Trophoblast cell (in vitro differentiated cells and primary cell): ENCODE results near the gene DDX53.

Experiments
- DNase-seq, 2 donors: peaks; one replicate each; pipeline ENCODE4 v3.0.0-alpha.2; 2016
- H2AFZ ChIP-seq: 2 replicates; pipeline ENCODE4 v1.6.1; 2013; ENCODE audit warnings: low read length, moderate library complexity, mild to moderate bottlenecking; ENCODE audit not compliant: insufficient read depth, poor library complexity
- H2AK5ac ChIP-seq: 2 replicates; pipeline ENCODE4 v1.6.1; 2013; ENCODE audit warnings: mild to moderate bottlenecking, low read length
- H2BK120ac ChIP-seq: 2 replicates; pipeline ENCODE4 v1.6.1; 2013; ENCODE audit warnings: low read length, mild to moderate bottlenecking, moderate library complexity; ENCODE audit not compliant: insufficient read depth, poor library complexity
- H2BK12ac ChIP-seq: 2 replicates; pipeline ENCODE4 v1.6.1; 2013; ENCODE audit warnings: mild to moderate bottlenecking, low read length, moderate library complexity
- H2BK5ac ChIP-seq: 2 replicates; pipeline ENCODE4 v1.6.1; 2013; ENCODE audit warnings: low read length, low read depth, moderate library complexity, mild to moderate bottlenecking; ENCODE audit not compliant: poor library complexity
- H3K14ac ChIP-seq: 2 replicates; pipeline ENCODE4 v1.6.1; 2013; ENCODE audit warnings: mild to moderate bottlenecking, low read length
- H3K18ac ChIP-seq: 2 replicates; pipeline ENCODE4 v1.6.1; 2013; ENCODE audit warnings: mild to moderate bottlenecking, low read length
- H3K23ac ChIP-seq: 2 replicates; pipeline ENCODE4 v1.6.1; 2013; ENCODE audit warnings: low read length
- H3K27ac ChIP-seq: 2 replicates; pipeline ENCODE4 v1.5.1; 2013; ENCODE audit warnings: low read depth, mild to moderate bottlenecking, inconsistent platforms, low read length, moderate library complexity
- H3K27me3 ChIP-seq: 2 replicates; pipeline ENCODE4 v1.6.1; 2013; ENCODE audit warnings: inconsistent platforms, mild to moderate bottlenecking, low read length, moderate library complexity; ENCODE audit not compliant: insufficient read depth
- H3K36me3 ChIP-seq, 2 experiments: 1 replicate in 1 of 2; 2 replicates in 1 of 2; pipeline ENCODE4 v1.6.1; 2013; ENCODE audit warnings: low read length in 2 of 2, mild to moderate bottlenecking in 2 of 2, moderate library complexity in 1 of 2; ENCODE audit not compliant: insufficient read depth in 2 of 2, control insufficient read depth in 1 of 2
- H3K4ac ChIP-seq: 2 replicates; pipeline ENCODE4 v1.6.1; 2013; ENCODE audit warnings: low read depth, mild to moderate bottlenecking, low read length, moderate library complexity
- H3K4me1 ChIP-seq, 2 experiments: 1 replicate in 1 of 2; 2 replicates in 1 of 2; pipeline ENCODE4 v1.6.1; 2013; ENCODE audit warnings: low read length in 2 of 2, mild to moderate bottlenecking in 2 of 2, moderate library complexity in 1 of 2; ENCODE audit not compliant: insufficient read depth in 2 of 2, control insufficient read depth in 1 of 2
- H3K4me2 ChIP-seq: 2 replicates; pipeline ENCODE4 v1.6.1; 2013; ENCODE audit warnings: inconsistent platforms, mild to moderate bottlenecking, low read length, moderate library complexity
- H3K4me3 ChIP-seq: 2 replicates; pipeline ENCODE4 v1.5.1; 2013; ENCODE audit warnings: mild to moderate bottlenecking, low read depth, low read length, inconsistent platforms
- H3K79me1 ChIP-seq: one replicate; pipeline ENCODE4 v1.6.1; 2013; ENCODE audit warnings: low read length
- H3K79me2 ChIP-seq: 2 replicates; pipeline ENCODE4 v1.6.1; 2013; ENCODE audit warnings: low read length, mild to moderate bottlenecking; ENCODE audit not compliant: control insufficient read depth, insufficient read depth, poor library complexity
- H3K9ac ChIP-seq: 2 replicates; pipeline ENCODE4 v1.6.1; 2013; ENCODE audit warnings: mild to moderate bottlenecking, low read length
- H3K9me3 ChIP-seq: 2 replicates; pipeline ENCODE4 v1.6.1; 2013; ENCODE audit warnings: low read depth, mild to moderate bottlenecking, control low read depth, inconsistent platforms, low read length; ENCODE audit not compliant: insufficient read depth
- H4K12ac ChIP-seq: 2 replicates; pipeline ENCODE4 v1.6.1; 2013; ENCODE audit warnings: low read depth, mild to moderate bottlenecking, low read length, moderate library complexity
- H4K8ac ChIP-seq: 2 replicates; pipeline ENCODE4 v1.6.1; 2013; ENCODE audit warnings: low read depth, mild to moderate bottlenecking, low read length, moderate library complexity
- H4K91ac ChIP-seq: one replicate; pipeline ENCODE4 v1.6.1; 2013; ENCODE audit warnings: low read depth, mild to moderate bottlenecking, low read length, moderate library complexity
- WGBS: extraction: QIAGEN DNeasy Blood & Tissue Kit; methylation state at CpG from one replicate; pipeline ENCODE4 v1.1.7; 2013; ENCODE audit warnings: missing lambda C conversion rate; ENCODE audit not compliant: insufficient read length, insufficient coverage; ENCODE audit errors: extremely low coverage; 5-methylcytosine and 5-hydroxymethylcytosine counted together

The DDX53 gene

GRCh38 chrX:22959204-22959920, 40.4 kb upstream of the DDX53 start:
- Histone ChIP-seq H3K9me3 (no peaks in the 10 kb centered on the region), H3K27me3 (no peaks in the 10 kb centered on the region), H2AFZ (no peak overlapping the region), H2AK5ac (no peak overlapping the region), H2BK120ac (no peak overlapping the region), H4K8ac (no peak overlapping the region), H3K4me1 (no peaks in the 10 kb centered on the region), H3K36me3 (no peaks in the 10 kb centered on the region), H3K23ac (no peak overlapping the region), H3K4ac (no peak overlapping the region), H2BK12ac (no peak overlapping the region), H3K18ac (no peak overlapping the region), H3K4me2 (no peak overlapping the region), H2BK5ac (no peak overlapping the region), H3K14ac (no peak overlapping the region), H3K79me2 (no peaks in the 10 kb centered on the region), H4K91ac (no peak overlapping the region), H3K9ac (no peak overlapping the region), H3K27ac (no peak overlapping the region), H4K12ac (no peak overlapping the region), H3K79me1 (no peaks in the 10 kb centered on the region), H3K4me3 (no peak overlapping the region)
- WGBS = no CpG with 5 or more reads among the region's 4 CpGs
- DNase-seq = no peak

DNA sequence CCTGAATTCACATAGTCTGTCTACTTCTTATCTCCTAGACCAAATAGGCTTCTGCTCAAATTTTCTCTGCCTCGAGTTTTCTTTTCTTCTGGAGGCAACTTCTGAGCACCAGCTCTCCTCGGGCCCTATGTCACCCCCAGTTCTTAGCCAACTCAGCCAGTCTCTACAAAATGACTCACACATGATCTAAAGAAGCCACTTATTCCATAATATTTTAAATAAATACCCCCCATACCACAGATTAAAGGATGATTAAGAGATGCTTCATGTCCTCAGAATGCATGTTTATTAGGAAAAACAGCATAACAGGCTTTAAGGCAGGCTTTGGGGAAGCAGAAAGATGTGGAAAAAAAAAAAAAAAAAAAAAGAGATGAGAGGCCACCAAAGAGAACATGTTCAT, 36.6 kb upstream of the DDX53 start:
- Histone ChIP-seq H3K4me3 (no peak overlapping the region), H2AK5ac (no peak overlapping the region), H3K4me1 (no peaks in the 10 kb centered on the region), H4K8ac (no peak overlapping the region), H3K4me2 (no peak overlapping the region), H3K9ac (no peak overlapping the region), H3K9me3 (no peaks in the 10 kb centered on the region), H3K36me3 (no peaks in the 10 kb centered on the region), H3K27me3 (no peaks in the 10 kb centered on the region), H3K79me1 (no peaks in the 10 kb centered on the region), H2AFZ (no peak overlapping the region), H3K27ac (no peak overlapping the region), H3K79me2 (no peaks in the 10 kb centered on the region), H3K18ac (no peak overlapping the region), H2BK12ac (no peak overlapping the region), H4K91ac (no peak overlapping the region), H3K4ac (no peak overlapping the region), H3K23ac (no peak overlapping the region), H2BK120ac (no peak overlapping the region), H4K12ac (no peak overlapping the region), H2BK5ac (no peak overlapping the region), H3K14ac (no peak overlapping the region)
- no CpG with 5 or more reads among the region's 2 CpGs for whole genome bisulfite sequencing
- DNase-seq = no peak

- H3K4me3 ChIP-seq = no peak overlapping the region
- no peak overlapping the region for H3K14ac ChIP-seq
- H3K4me2 ChIP-seq = no peak overlapping the region
- no peak overlapping the region for H4K12ac ChIP-seq
- no peak overlapping the region for H3K18ac ChIP-seq
- no peaks in the 10 kb centered on the region for H3K36me3 ChIP-seq
- H2BK120ac ChIP-seq = no peak overlapping the region
- H4K8ac ChIP-seq = no peak overlapping the region
- no peak overlapping the region for H3K4ac ChIP-seq
- no peak for DNase-seq
- no peak overlapping the region for H4K91ac ChIP-seq
- no peak overlapping the region for H2BK5ac ChIP-seq
- no peak overlapping the region for H2AFZ ChIP-seq
- no peak overlapping the region for H3K27ac ChIP-seq
- no CpG with 5 or more reads among the region's 2 CpGs for WGBS
- H3K9me3 ChIP-seq = no peaks in the 10 kb centered on the region
- no peaks in the 10 kb centered on the region for H3K27me3 ChIP-seq
- no peak overlapping the region for H2BK12ac ChIP-seq
- H3K9ac ChIP-seq = no peak overlapping the region
- H3K23ac ChIP-seq = no peak overlapping the region
- H2AK5ac ChIP-seq = no peak overlapping the region
- H3K79me1 ChIP-seq = no peaks in the 10 kb centered on the region
- no peaks in the 10 kb centered on the region for H3K79me2 ChIP-seq
- H3K4me1 ChIP-seq = no peaks in the 10 kb centered on the region
Measured at GRCh38 chrX:22968494-22968893, 31.3 kb upstream of the DDX53 start.

DNA sequence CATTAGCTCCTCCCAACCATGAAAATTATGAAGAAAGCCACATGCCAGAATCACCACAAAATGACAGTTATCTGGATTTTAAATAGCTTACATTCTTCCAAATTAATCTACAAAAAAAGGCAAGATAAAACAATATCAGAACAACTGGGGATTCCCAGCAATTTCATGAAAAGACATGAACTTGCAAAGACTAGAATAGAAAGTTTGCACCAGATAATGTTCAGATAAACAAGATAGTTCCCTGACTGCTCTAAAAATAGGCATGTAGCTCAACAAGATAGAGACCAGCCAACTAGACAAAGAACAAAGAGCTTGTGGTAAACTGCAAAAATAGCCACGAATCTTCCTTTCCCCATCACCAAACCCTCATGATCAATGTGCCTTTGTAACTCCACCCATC, 30.3 kb upstream of the DDX53 start:
- H2AFZ ChIP-seq = no peak overlapping the region
- H3K4me1 ChIP-seq = no peaks in the 10 kb centered on the region
- H3K23ac ChIP-seq = no peak overlapping the region
- H2BK12ac ChIP-seq = no peak overlapping the region
- no peak overlapping the region for H3K4ac ChIP-seq
- no peaks in the 10 kb centered on the region for H3K79me2 ChIP-seq
- H3K27ac ChIP-seq = no peak overlapping the region
- peak in 1 of 2 donors; percentile 33 for DNase-seq
- H3K9me3 ChIP-seq = no peaks in the 10 kb centered on the region
- H2BK120ac ChIP-seq = no peak overlapping the region
- WGBS = no CpG with 5 or more reads among the region's 1 CpG
- no peak overlapping the region for H3K4me3 ChIP-seq
- no peak overlapping the region for H4K8ac ChIP-seq
- no peak overlapping the region for H3K4me2 ChIP-seq
- no peaks in the 10 kb centered on the region for H3K79me1 ChIP-seq
- H3K27me3 ChIP-seq = no peaks in the 10 kb centered on the region
- H2BK5ac ChIP-seq = no peak overlapping the region
- no peak overlapping the region for H2AK5ac ChIP-seq
- no peak overlapping the region for H4K91ac ChIP-seq
- H4K12ac ChIP-seq = no peak overlapping the region
- H3K14ac ChIP-seq = no peak overlapping the region
- H3K9ac ChIP-seq = no peak overlapping the region
- no peaks in the 10 kb centered on the region for H3K36me3 ChIP-seq
- no peak overlapping the region for H3K18ac ChIP-seq
